ENCODE measurements around the gene YDJC. TPM values are rescaled to one million over a fixed set of nuclear protein-coding genes. Genes with fewer than 3 reads are reported as not detected.

YDJC gene
- total and polyA plus RNA-seq, 2 of the 4 experiments (the other 2 are of a cell fraction): 8.1 to 23.6 TPM

Small RNAs within 50 kb of the gene (microRNA-seq; reads per million reads assigned to microRNA genes)
- gene MIR130B (ENCODE audit: unreplicated experiment): 760 reads per million, percentile 74 among the genes with 10 or more reads in this experiment
- gene MIR301B (ENCODE audit: insufficient read depth in 1 of 2, insufficient read length in 1 of 2, unreplicated experiment in 1 of 2): 15.7 to 100 reads per million in 2 experiments

Small RNAs within 50 kb of the gene (small RNA-seq; reads per million reads assigned to genes)
- 0.35 to 76.3 (median 11.4) reads per million in 5 experiments for gene MIR301B

Other genes starting within 250 kb of the YDJC start
- gene RIMBP3B, start 246.3 kb downstream of the YDJC start, total RNA-seq (2012; rRNA removed): 0.18 and 0.28 TPM in 2 replicates
- gene RIMBP3B, start 246.3 kb downstream of the YDJC start, polyA plus RNA-seq (2012; rRNA removed): 0.03 and 0.07 TPM in 2 replicates
- 1.4 and 1.9 TPM in 2 replicates for gene HIC2, start 212.7 kb downstream of the YDJC start, total RNA-seq (2012; rRNA removed)
- gene HIC2, start 212.7 kb downstream of the YDJC start, polyA plus RNA-seq (2012; rRNA removed): 2.1 and 2.4 TPM in 2 replicates
- 0.28 and 0.36 TPM in 2 replicates for gene TMEM191C, start 162.6 kb downstream of the YDJC start, total RNA-seq (2012; rRNA removed)
- gene TMEM191C, start 162.6 kb downstream of the YDJC start, polyA plus RNA-seq (2012; rRNA removed): 0.75 and 1.5 TPM in 2 replicates
- 0.28 and 0.36 TPM in 2 replicates for gene RIMBP3C, start 78.6 kb downstream of the YDJC start, total RNA-seq (2012; rRNA removed)
- gene RIMBP3C, start 78.6 kb downstream of the YDJC start, polyA plus RNA-seq (2012; rRNA removed): 0.05 and 0.10 TPM in 2 replicates
- gene UBE2L3, start 62.3 kb downstream of the YDJC start, total RNA-seq (2012; rRNA removed): 29.0 and 66.1 TPM in 2 replicates
- gene UBE2L3, start 62.3 kb downstream of the YDJC start, polyA plus RNA-seq (2012; rRNA removed): 69.4 and 72.9 TPM in 2 replicates
- under 0.01 TPM in 1 of 2 replicates, not detected in the other for gene CCDC116, start 2.7 kb upstream of the YDJC start, total RNA-seq (2012; rRNA removed)
- 0.27 and 0.34 TPM in 2 replicates for gene CCDC116, start 2.7 kb upstream of the YDJC start, polyA plus RNA-seq (2012; rRNA removed)
- gene SDF2L1, start 12.3 kb upstream of the YDJC start, total RNA-seq (2012; rRNA removed): 18.8 and 25.0 TPM in 2 replicates
- gene SDF2L1, start 12.3 kb upstream of the YDJC start, polyA plus RNA-seq (2012; rRNA removed): 51.1 and 72.6 TPM in 2 replicates
- 20.6 and 21.4 TPM in 2 replicates for gene PPIL2, start 36.0 kb upstream of the YDJC start, total RNA-seq (2012; rRNA removed)
- gene PPIL2, start 36.0 kb upstream of the YDJC start, polyA plus RNA-seq (2012; rRNA removed): 59.9 and 62.1 TPM in 2 replicates
- 0.72 and 1.1 TPM in 2 replicates for gene YPEL1, start 105.8 kb upstream of the YDJC start, total RNA-seq (2012; rRNA removed)
- 1.2 and 1.3 TPM in 2 replicates for gene YPEL1, start 105.8 kb upstream of the YDJC start, polyA plus RNA-seq (2012; rRNA removed)
- gene MAPK1, start 237.6 kb upstream of the YDJC start, total RNA-seq (2012; rRNA removed): 44.7 and 51.3 TPM in 2 replicates
- 33.5 and 41.0 TPM in 2 replicates for gene MAPK1, start 237.6 kb upstream of the YDJC start, polyA plus RNA-seq (2012; rRNA removed)

Measured in IMR-90 (cell line).